ENCODE data around the gene CEP131.

The CEP131 gene

GRCh38 chr17:81239714-81240555, 17.2 kb upstream of the CEP131 start:
- DNase-seq = peak in 2 of 58 donors; percentile 12 to 36

- DNase-seq = peak; percentile 72 to 99 (median 98)
These were observed 16.3 kb upstream of the CEP131 start, which contains the start of the genes NDUFAF8 and TEPSIN for GRCh38 chr17:81238815-81239713. NDUFAF8 (plus strand) TSS chr17:81239318; CDS start chr17:81239364, 46 bp downstream. TEPSIN (minus strand) TSS chr17:81239055; CDS start chr17:81239033, 22 bp downstream.

- no peak for DNase-seq
These were observed 15.7 kb upstream of the CEP131 start for GRCh38 chr17:81238490-81238814.

GRCh38 chr17:81237591-81238489, 15.1 kb upstream of the CEP131 start:
- no peak for DNase-seq

- no peak for DNase-seq
These were observed 14.0 kb upstream of the CEP131 start for GRCh38 chr17:81236784-81237183.

GRCh38 chr17:81235822-81236740, 13.3 kb upstream of the CEP131 start:
- no peak for DNase-seq

GRCh38 chr17:81234940-81235821, 12.4 kb upstream of the CEP131 start:
- no peak for DNase-seq

GRCh38 chr17:81234506-81234855, 11.7 kb upstream of the CEP131 start:
- DNase-seq = no peak

GRCh38 chr17:81233811-81234505, 11.2 kb upstream of the CEP131 start:
- no peak for DNase-seq

- no peak for DNase-seq
These were observed 10.6 kb upstream of the CEP131 start for GRCh38 chr17:81233316-81233715.

GRCh38 chr17:81232616-81233241, 10.0 kb upstream of the CEP131 start:
- DNase-seq = no peak

- DNase-seq = no peak
These were observed 9.2 kb upstream of the CEP131 start for GRCh38 chr17:81231766-81232581.

- no peak for DNase-seq
These were observed 8.4 kb upstream of the CEP131 start for GRCh38 chr17:81231121-81231645.

GRCh38 chr17:81230043-81230820, 7.5 kb upstream of the CEP131 start:
- DNase-seq = no peak

- DNase-seq = no peak
These were observed 6.8 kb upstream of the CEP131 start for GRCh38 chr17:81229666-81229920.

Data from anterior cingulate cortex (tissue), 58 donors.